Measurements from ENCODE around the gene HAPSTR1. TPM values are rescaled to one million over a fixed set of nuclear protein-coding genes. Genes with fewer than 3 reads are reported as not detected.

HAPSTR1 gene
- total RNA-seq, 2 donors from 2014 or later, result 35.6 to 50.5 TPM

DNA sequence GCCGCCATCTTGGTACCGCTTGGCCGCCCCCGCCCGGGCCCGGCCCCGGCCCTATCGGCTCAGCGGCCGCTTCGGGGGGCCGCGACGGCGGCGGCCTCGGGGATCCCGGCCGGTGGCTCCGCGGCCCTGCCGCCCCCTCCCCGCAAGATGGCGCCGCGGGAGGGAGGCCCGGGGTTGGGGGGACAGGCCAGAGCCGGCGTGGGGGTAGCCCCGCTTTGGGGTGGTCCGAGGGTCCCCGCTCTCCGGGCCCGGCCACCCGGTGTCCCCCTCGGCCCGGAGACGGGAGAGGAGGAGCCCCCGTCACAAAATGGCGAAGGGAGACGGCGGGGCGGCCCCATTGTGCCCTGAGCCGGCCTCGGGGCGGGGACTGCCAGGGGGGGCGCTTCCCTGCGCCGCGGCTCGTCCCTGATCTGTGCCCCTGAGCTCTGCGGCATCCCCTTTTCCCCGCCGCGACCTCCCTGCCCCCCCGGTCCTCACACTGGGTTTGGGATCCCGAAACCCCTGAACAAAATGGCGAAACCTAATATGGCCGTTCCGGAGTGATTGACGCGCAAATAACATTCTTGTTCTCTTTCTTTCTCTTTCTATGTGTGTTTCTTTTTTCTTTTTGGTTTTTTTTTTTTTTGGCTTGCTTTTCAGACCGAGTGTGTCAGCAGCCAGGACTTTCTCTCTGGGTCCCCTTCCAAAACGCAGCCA lies 986 bp downstream of the HAPSTR1 start:
- peak; percentile 6 to 12 for ATAC-seq
- DNase-seq, result peak; percentile 65
- intact Hi-C loops (cut with DNase I), result loop anchor here in 1 of 2 donors (5.0 kb wide), 1 partner anchor 130 kb away; the partner anchor contains the start of gene USP7

DNA sequence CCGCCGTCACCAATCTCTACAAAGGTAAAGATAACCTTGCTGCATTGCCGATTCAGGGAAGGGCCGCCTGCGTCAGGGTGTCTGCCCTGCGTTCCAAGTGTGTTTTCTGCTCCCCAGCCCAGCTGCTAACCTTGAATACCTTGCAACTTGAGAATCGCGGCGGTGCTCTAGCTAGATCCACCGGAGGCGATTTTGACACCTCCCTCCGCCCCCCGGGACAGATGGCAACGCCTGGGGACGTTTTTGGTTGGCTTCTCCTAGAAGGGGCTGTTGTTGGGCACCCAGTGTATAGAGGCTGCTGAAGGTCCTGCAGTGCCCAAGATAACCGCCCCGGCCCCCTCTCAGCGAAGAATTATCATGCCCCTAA lies 1.5 kb downstream of the HAPSTR1 start:
- DNase-seq, result peak; percentile 38
- intact Hi-C loops (cut with DNase I), result loop anchor here in 1 of 2 donors (5.0 kb wide), 1 partner anchor 131 kb away; the partner anchor contains the start of gene USP7
- ATAC-seq, result no peak

- intact Hi-C loops (cut with DNase I), result loop anchor here in 1 of 2 donors (5.0 kb wide), 1 partner anchor 132 kb away; the partner anchor contains the start of gene USP7
- DNase-seq (no peak), ATAC-seq (no peak)
Observed at GRCh38 chr16:9094011-9094846, 2.8 kb downstream of the HAPSTR1 start.

DNA sequence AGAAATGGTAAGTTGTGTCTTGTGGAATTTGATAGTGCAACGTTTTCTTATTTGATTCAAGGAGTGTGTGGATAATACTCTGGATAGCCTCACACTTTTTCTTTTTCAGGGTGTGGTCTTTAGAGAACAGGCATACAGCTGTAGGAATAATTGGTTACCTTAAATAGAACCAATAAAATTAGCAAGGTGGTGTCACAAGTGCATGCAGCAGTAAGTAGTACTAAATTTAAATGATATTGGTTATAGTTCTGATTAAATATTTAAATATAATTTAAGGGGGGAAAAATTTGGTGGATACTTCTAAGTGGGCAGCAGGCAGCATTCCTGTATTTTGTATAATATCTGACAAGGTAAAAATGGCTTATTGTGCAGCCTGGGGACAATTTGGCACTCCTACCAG lies 3.7 kb downstream of the HAPSTR1 start:
- intact Hi-C loops (cut with DNase I), result no loop called here
- ATAC-seq (no peak), DNase-seq (no peak)

GRCh38 chr16:9095656-9096397 lies 4.4 kb downstream of the HAPSTR1 start:
- ATAC-seq (no peak), DNase-seq (no peak)
- intact Hi-C loops (cut with DNase I), result no loop called here

- ATAC-seq (no peak), DNase-seq (no peak)
- intact Hi-C loops (cut with DNase I), result no loop called here
Observed at GRCh38 chr16:9096416-9096952, 5.0 kb downstream of the HAPSTR1 start.

GRCh38 chr16:9097266-9098219 lies 6.1 kb downstream of the HAPSTR1 start:
- intact Hi-C loops (cut with DNase I), result no loop called here
- DNase-seq, result no peak
- ATAC-seq, result peak in 1 of 2 donors; percentile 7

DNA sequence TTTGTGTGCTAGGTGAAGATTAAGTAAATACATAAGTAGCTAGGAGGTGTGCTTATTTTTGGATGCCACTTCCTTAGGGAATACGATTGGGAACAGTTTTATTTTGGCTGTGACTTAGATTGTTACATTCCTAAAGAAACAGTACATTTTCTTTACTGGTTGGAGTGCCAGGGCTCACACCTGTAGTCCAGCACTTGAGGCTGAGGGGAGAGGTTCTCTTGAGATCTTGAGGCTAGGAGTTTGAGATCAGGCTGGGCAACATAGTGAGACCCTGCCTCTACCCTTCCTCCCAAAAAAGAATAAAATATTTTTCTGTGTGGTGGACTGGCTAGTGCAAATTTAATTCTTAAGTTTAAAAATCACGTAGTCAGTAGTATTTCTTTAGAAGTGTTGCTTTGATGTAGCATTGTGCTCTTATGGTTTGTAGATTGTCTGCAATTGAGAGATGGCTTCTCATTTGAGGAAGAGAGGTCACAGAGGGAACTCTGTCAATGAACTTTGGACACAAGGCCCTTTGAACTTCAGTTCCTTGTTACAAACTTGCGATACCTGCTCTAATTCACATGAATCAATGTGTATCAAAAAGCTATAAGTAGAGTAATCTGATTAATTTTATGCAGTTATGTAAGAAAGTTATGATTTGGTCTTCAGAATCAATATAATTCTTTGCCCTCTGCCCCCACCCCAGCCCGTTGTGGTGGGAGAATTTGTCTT lies 7.1 kb downstream of the HAPSTR1 start:
- intact Hi-C loops (cut with DNase I), result no loop called here
- DNase-seq (no peak), ATAC-seq (no peak)

DNA sequence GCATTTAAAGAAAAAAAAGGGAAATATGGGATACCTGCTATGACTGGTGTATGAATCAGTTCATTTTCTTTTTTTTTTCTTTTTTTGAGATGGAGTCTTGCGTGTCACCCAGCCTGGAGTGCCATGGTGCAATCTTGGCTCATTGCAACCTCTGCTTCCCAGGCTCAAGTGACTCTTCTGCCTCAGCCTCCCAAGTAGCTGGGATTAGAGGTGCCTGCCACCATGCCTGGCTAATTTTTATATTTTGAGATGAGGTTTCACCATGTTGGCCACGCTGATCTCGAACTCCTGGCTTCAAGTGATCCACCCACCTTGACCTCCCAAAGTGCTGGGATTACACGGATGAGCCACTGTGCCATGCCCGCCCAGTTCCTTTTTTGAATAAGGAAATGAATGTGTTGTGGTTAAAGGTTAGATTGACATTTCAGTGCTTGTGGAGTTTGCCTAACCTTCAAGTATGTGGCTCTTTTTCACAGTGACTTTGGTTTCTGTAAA lies 7.7 kb downstream of the HAPSTR1 start:
- no peak for ATAC-seq
- no peak for DNase-seq
- intact Hi-C loops (cut with DNase I), result no loop called here

- peak in 1 of 2 donors; percentile 63 for ATAC-seq
- intact Hi-C loops (cut with DNase I), result no loop called here
- DNase-seq, result no peak
Observed at GRCh38 chr16:9102379-9102778, 10.9 kb downstream of the HAPSTR1 start.

DNA sequence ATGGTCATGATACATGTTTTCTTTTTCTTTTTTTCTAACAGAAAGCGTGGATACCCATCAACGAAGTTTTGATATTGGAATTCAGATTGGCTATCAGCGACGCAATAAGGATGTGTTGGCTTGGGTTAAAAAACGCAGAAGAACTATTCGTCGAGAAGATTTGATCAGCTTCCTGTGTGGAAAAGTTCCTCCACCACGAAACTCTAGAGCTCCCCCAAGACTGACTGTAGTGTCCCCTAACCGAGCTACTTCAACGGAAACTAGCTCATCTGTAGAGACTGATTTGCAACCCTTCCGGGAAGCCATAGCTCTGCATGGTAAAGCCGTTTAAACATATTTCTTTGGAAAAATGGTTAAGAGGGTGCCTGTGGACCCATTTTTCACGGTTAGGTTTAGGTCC lies 11.5 kb downstream of the HAPSTR1 start:
- DNase-seq (no peak), ATAC-seq (no peak)
- intact Hi-C loops (cut with DNase I), result no loop called here

DNA sequence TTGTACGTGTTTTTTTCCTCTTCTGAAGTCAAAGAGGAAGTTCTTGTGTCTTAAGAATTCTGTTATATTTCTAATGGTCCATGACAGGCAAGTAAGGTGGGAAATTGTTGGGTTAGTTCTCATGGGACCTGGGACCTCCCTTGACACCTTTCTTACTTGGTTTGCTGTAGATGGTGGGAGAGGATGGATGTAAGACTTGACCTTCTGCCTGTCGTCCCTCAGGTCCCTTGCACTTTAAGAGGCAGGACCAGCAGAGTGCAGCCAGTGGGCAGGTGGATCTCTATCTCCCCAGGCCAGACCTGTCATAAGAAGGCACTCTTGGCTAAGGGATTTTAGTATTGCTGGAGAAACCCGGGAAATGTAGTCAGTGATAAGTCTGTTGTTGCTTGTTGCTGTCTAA lies 12.1 kb downstream of the HAPSTR1 start:
- intact Hi-C loops (cut with DNase I), result no loop called here
- ATAC-seq (no peak), DNase-seq (no peak)

DNA sequence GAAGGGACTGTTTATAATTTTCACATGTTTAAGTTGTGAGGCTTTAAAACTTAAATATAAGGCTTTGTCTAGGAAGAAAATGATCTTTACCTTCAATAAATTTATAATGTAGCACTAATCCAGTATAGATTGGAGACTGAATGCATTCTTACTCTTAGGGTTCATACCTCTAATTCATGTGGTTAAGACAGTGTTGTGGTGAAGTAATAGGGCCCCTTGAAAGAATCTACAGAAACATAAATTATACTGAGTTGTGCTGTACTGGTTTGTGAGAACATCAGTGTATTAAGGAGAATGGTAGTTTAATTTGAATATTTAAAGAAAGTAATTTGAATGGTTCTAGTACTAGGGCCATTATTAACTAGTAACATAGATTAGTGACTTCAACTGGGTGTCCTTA lies 13.7 kb downstream of the HAPSTR1 start:
- intact Hi-C loops (cut with DNase I), result no loop called here
- ATAC-seq, result no peak
- no peak for DNase-seq

GRCh38 chr16:9107025-9107970 lies 15.9 kb downstream of the HAPSTR1 start:
- ATAC-seq (no peak), DNase-seq (no peak)
- intact Hi-C loops (cut with DNase I), result no loop called here

GRCh38 chr16:9109255-9109654 lies 17.8 kb downstream of the HAPSTR1 start:
- DNase-seq (no peak), ATAC-seq (no peak)
- intact Hi-C loops (cut with DNase I), result no loop called here

GRCh38 chr16:9112166-9112843 lies 20.9 kb downstream of the HAPSTR1 start:
- intact Hi-C loops (cut with DNase I), result no loop called here
- no peak for DNase-seq
- peak; percentile 28 to 39 for ATAC-seq

Measured in left cardiac atrium (tissue), 4 donors.